22Rv1 (cell line): Measurements from ENCODE around the gene NNMT.

ENCODE experiments used
- ZFX ChIP-seq: fragments of 450-650 bp; IDR thresholded peaks from 2 replicates; pipeline ENCODE4 v1.6.1; 2017; ENCODE audit warnings: antibody characterized with exemption, borderline replicate concordance
- TF ChIP-seq, protein P1 (sequence below): fragments of 450-650 bp; IDR thresholded peaks from 2 replicates; pipeline ENCODE4 v1.5.1; 2017; ENCODE audit warnings: mild to moderate bottlenecking

DNA sequence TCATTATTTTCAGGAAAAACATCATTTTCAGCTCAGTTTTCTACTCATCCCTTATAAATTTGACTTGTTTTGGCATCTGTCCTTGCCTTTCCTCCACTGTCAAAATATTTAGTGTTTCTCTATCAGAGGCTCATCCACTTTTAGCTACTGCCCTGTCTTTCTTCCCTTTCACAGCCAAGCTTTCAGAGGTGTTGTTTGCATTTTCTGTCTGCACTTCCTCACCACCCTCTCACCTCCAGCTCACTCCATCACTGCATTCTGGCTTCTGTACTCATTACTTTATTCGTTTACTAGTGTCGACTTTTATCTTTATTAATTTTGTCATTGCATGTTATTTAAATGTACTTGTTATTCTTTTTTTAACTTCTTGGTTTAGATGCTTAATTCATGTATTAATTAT lies 26.7 kb upstream of the NNMT start:
- TF ChIP-seq, protein P1, sequence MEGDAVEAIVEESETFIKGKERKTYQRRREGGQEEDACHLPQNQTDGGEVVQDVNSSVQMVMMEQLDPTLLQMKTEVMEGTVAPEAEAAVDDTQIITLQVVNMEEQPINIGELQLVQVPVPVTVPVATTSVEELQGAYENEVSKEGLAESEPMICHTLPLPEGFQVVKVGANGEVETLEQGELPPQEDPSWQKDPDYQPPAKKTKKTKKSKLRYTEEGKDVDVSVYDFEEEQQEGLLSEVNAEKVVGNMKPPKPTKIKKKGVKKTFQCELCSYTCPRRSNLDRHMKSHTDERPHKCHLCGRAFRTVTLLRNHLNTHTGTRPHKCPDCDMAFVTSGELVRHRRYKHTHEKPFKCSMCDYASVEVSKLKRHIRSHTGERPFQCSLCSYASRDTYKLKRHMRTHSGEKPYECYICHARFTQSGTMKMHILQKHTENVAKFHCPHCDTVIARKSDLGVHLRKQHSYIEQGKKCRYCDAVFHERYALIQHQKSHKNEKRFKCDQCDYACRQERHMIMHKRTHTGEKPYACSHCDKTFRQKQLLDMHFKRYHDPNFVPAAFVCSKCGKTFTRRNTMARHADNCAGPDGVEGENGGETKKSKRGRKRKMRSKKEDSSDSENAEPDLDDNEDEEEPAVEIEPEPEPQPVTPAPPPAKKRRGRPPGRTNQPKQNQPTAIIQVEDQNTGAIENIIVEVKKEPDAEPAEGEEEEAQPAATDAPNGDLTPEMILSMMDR, result no peak
- no peak for TF ChIP-seq ZFX
